Endothelial cell of umbilical vein (primary cell): Measurements from ENCODE around the gene PTPN20. TPM values are rescaled to one million over a fixed set of nuclear protein-coding genes. Genes with fewer than 3 reads are reported as not detected.

Experiments
- BruUV-seq: library from RNA; stranded (reverse); fragments of 400-500 nt; replicated peaks from 2 replicates; lab custom pipeline; 2021; lab: Mats Ljungman, UMichigan
- CTCF ChIA-PET: fragments of 300-600, 350-600 bp; sonication (Branson Sonifier 250); formaldehyde crosslinking; loops from one replicate; lab custom pipeline; 2021; ENCODE audit warnings: antibody characterized with exemption, inconsistent platforms; lab: Charles Lee
- POLR2A ChIA-PET: fragments of 300-600, 350-600 bp; sonication (Branson Sonifier 250); formaldehyde crosslinking; loops from one replicate; lab custom pipeline; 2021; ENCODE audit warnings: antibody characterized with exemption, inconsistent platforms; lab: Charles Lee
- DNase-seq: peaks from one replicate; pipeline ENCODE4 v3.0.0-alpha.2; 2011; ENCODE audit warnings: low read depth, low spot score
- FAIRE-seq: peaks from 2 replicates; lab custom pipeline; 2011; peaks lifted over from hg19 to GRCh38; lab: Jason Lieb, UNC
- H2AFZ ChIP-seq: 2 replicates; pipeline ENCODE4 v1.6.0; 2012; ENCODE audit warnings: low read depth, low read length, control low read depth, inconsistent platforms
- H3K27ac ChIP-seq: 2 replicates; pipeline ENCODE4 v1.5.1; 2011; ENCODE audit warnings: low read depth, mild to moderate bottlenecking, control low read depth, low read length, moderate library complexity; ENCODE audit not compliant: insufficient read depth
- H3K27me3 ChIP-seq, 2 experiments: 2 replicates each; pipeline versions ENCODE4 v1.6.0 to v1.6.1; 2011; ENCODE audit warnings: low read length in 2 of 2, mixed read lengths in 1 of 2; ENCODE audit not compliant: control insufficient read depth in 2 of 2, insufficient read depth in 2 of 2
- H3K36me3 ChIP-seq, 2 experiments: 2 replicates in 1 of 2; 3 replicates in 1 of 2; pipeline ENCODE4 v1.5.1; 2011; ENCODE audit warnings: low read length in 2 of 2, mild to moderate bottlenecking in 1 of 2, moderate library complexity in 1 of 2; ENCODE audit not compliant: control insufficient read depth in 2 of 2, insufficient read depth in 2 of 2; ENCODE audit errors: extremely low read depth in 1 of 2
- H3K4me1 ChIP-seq: 3 replicates; pipeline ENCODE4 v1.5.1; 2011; ENCODE audit warnings: mild to moderate bottlenecking, low read length; ENCODE audit not compliant: control insufficient read depth, insufficient read depth; ENCODE audit errors: extremely low read depth
- H3K4me2 ChIP-seq: 2 replicates; pipeline ENCODE4 v1.6.1; 2011; ENCODE audit warnings: low read length, control low read depth, mixed read lengths; ENCODE audit not compliant: insufficient read depth
- H3K4me3 ChIP-seq, 3 experiments: fragments of 200-600 bp in 1 of 3; sonication (generic), shearing (Covaris generic) in 1 of 3; replicated peaks in 1 of 3; 2 replicates each; pipeline ENCODE4 v1.5.1; 2011 to 2016; ENCODE audit warnings: control low read depth in 3 of 3, low read length in 3 of 3, mild to moderate bottlenecking in 2 of 3, inconsistent platforms in 1 of 3, low read depth in 1 of 3, moderate library complexity in 1 of 3; ENCODE audit not compliant: insufficient read depth in 1 of 3
- H3K79me2 ChIP-seq: 2 replicates; pipeline ENCODE4 v1.6.0; 2012; ENCODE audit warnings: low read length, inconsistent platforms; ENCODE audit not compliant: control insufficient read depth, insufficient read depth
- H3K9ac ChIP-seq: replicated peaks from 2 replicates; pipeline ENCODE3; 2011; ENCODE audit warnings: low read length, control low read depth; ENCODE audit not compliant: insufficient read depth; ENCODE audit errors: extremely low read depth
- H3K9me1 ChIP-seq: replicated peaks from 3 replicates; pipeline ENCODE4 v1.6.0; 2011; ENCODE audit warnings: mild to moderate bottlenecking, low read length; ENCODE audit not compliant: control insufficient read depth, insufficient read depth; ENCODE audit errors: extremely low read depth
- H3K9me3 ChIP-seq: replicated peaks from 2 replicates; pipeline ENCODE4 v1.5.1; 2012; ENCODE audit warnings: low read length, inconsistent platforms; ENCODE audit not compliant: control insufficient read depth, insufficient read depth
- H4K20me1 ChIP-seq: replicated peaks from 2 replicates; pipeline ENCODE3; 2011; ENCODE audit warnings: mild to moderate bottlenecking, low read length; ENCODE audit not compliant: control insufficient read depth, insufficient read depth; ENCODE audit errors: extremely low read depth
- CTCF ChIP-seq, 2 donors: IDR thresholded peaks; 1 replicate in 1 of 2; 2 replicates in 1 of 2; pipeline ENCODE4 v1.5.1; 2011; ENCODE audit warnings: low read length in 2 of 2, mild to moderate bottlenecking in 2 of 2, moderate library complexity in 2 of 2, control low read depth in 1 of 2, inconsistent platforms in 1 of 2, low read depth in 1 of 2; ENCODE audit not compliant: insufficient read depth in 1 of 2; ENCODE audit errors: extremely low read depth in 1 of 2
- EZH2 ChIP-seq: IDR thresholded peaks from 2 replicates; pipeline ENCODE4 v1.6.1; 2012; ENCODE audit warnings: borderline replicate concordance, low read depth, mild to moderate bottlenecking, moderate library complexity, low read length, inconsistent platforms; ENCODE audit not compliant: severe bottlenecking
- FOS ChIP-seq: IDR thresholded peaks from 2 replicates; pipeline ENCODE4 v1.6.1; 2011; ENCODE audit warnings: mild to moderate bottlenecking, low read length, moderate library complexity, borderline replicate concordance; ENCODE audit not compliant: insufficient read depth
- GATA2 ChIP-seq: IDR thresholded peaks from 2 replicates; pipeline ENCODE4 v1.7.0; 2011; ENCODE audit warnings: low read depth, mild to moderate bottlenecking, moderate library complexity, mixed read lengths, low read length; ENCODE audit not compliant: insufficient read length, insufficient read depth
- JUN ChIP-seq: IDR thresholded peaks from 2 replicates; pipeline ENCODE4 v1.6.1; 2011; ENCODE audit warnings: borderline replicate concordance, low read depth; ENCODE audit not compliant: insufficient read length, insufficient read depth
- MAX ChIP-seq: IDR thresholded peaks from 2 replicates; pipeline ENCODE4 v1.6.1; 2011; ENCODE audit not compliant: insufficient read depth, insufficient read length
- MYC ChIP-seq: IDR thresholded peaks from one replicate; pipeline ENCODE4 v1.6.1; 2011; ENCODE audit warnings: mild to moderate bottlenecking, low read depth, low read length
- POLR2A ChIP-seq: IDR thresholded peaks from 2 replicates; pipeline ENCODE4 v1.6.1; 2012; ENCODE audit warnings: low read depth, mild to moderate bottlenecking, control low read depth, low read length
- POLR2AphosphoS5 ChIP-seq: IDR thresholded peaks from 2 replicates; pipeline ENCODE4 v1.6.1; 2012; ENCODE audit warnings: low read depth, mild to moderate bottlenecking, control low read depth, low read length, moderate library complexity; ENCODE audit not compliant: insufficient read depth
- dilution Hi-C: fragments of 300-500 bp; cut with MboI; formaldehyde crosslinking; loops from one replicate; pipeline ENCODE4 v1.15.0; 2019; ENCODE audit warnings: low sequenced_read_pairs; ENCODE audit not compliant: extremely low pct_ligation_motif_present
- intact Hi-C: fragments of 100-400 bp; cut with micrococcal nuclease; formaldehyde crosslinking; loops from one replicate; pipeline ENCODE4 v1.10.0; 2022
- polyA plus RNA-seq, 4 experiments: library from polyadenylated mRNA; depleted of rRNA in 3 of 4; stranded (reverse) in 3 of 4; unstranded in 1 of 4; fragments of >200 nt; gene quantifications; 2 replicates each; pipeline versions ENCODE4 v1.2.1 to v1.2.3, GENCODE V29; 2011 to 2012; ENCODE audit warnings: missing spikeins in 1 of 4
- total RNA-seq: library from RNA; stranded (reverse); gene quantifications from 2 replicates; pipeline ENCODE4 v1.2.3, GENCODE V29; 2021

Gene PTPN20
- total and polyA plus RNA-seq, 2 donors (not counting 3 experiments of a cell fraction or from before 2014, with no cell fraction given) = 0.27 TPM; not detected in 1

- no peak overlapping the region for H3K27ac ChIP-seq
- no peaks in the 10 kb centered on the region for H3K79me2 ChIP-seq
- H3K4me3 ChIP-seq = no peak overlapping the region
- no peaks in the 10 kb centered on the region for H4K20me1 ChIP-seq
- no peak for DNase-seq
- H3K4me1 ChIP-seq = no peaks in the 10 kb centered on the region
- H3K9me1 ChIP-seq = no peaks in the 10 kb centered on the region
- no peaks in the 10 kb centered on the region for H3K9me3 ChIP-seq
- dilution Hi-C loops (no loop called here), intact Hi-C loops (no loop called here)
- H3K36me3 ChIP-seq = no peaks in the 10 kb centered on the region
- H3K4me2 ChIP-seq = no peak overlapping the region
- no peak overlapping the region for H2AFZ ChIP-seq
- no peaks in the 10 kb centered on the region for H3K27me3 ChIP-seq
- no peak overlapping the region for H3K9ac ChIP-seq
- no TSS peak for BruUV-seq
- no peak for FAIRE-seq
- CTCF ChIA-PET = interaction anchor here (2.2 kb wide), 1 partner anchor 10 kb away, joined by 9 read pairs; no protein-coding TSS in a partner anchor
- POLR2A ChIA-PET = no interaction called here
- TF ChIP-seq EZH2 (no peak), CTCF (IDR thresholded peaks at IDR 0.05; ENCODE audit: extremely low read depth in 1 of 2, insufficient read depth in 1 of 2, low read depth in 1 of 2, low read length in 2 of 2) (no peak), GATA2 (no peak), MAX (no peak), FOS (no peak), POLR2A (no peak), JUN (no peak), MYC (no peak), POLR2AphosphoS5 (no peak)
Measured at GRCh38 chr10:47037654-47038425, 126.6 kb downstream of the PTPN20 start.
